ENCODE measurements around the gene TRABD2B. TPM values are rescaled to one million over a fixed set of nuclear protein-coding genes. Genes with fewer than 3 reads are reported as not detected.

TRABD2B gene
- total and polyA plus RNA-seq, 2 of the 4 experiments (the other 2 are of a cell fraction), result not detected

GRCh38 chr1:47727051-47727696 is 270.0 kb downstream of the TRABD2B start:
- H4K91ac ChIP-seq (ENCODE audit: insufficient read depth, low read depth, low read length), result no peak overlapping the region
- no peak overlapping the region for H3K9ac ChIP-seq (ENCODE audit: low read depth, low read length)
- ChIA-PET POLR2A (ENCODE audit: unreplicated experiment) (no interaction called here), CTCF (interaction anchor here (1.1 to 2.1 kb wide), 11 partner anchors 9 to 548 kb away, joined by 3 to 32 read pairs (median 6); partner anchors contain the start of gene FOXD2)
- no peak overlapping the region for H4K8ac ChIP-seq (ENCODE audit: low read depth in 2 of 2, low read length in 2 of 2)
- intact Hi-C loops (cut with micrococcal nuclease), result loop anchor here (5.0 kb wide), 1 partner anchor 535 kb away; the partner anchor contains the start of gene PDZK1IP1
- no peak overlapping the region for H2BK5ac ChIP-seq (ENCODE audit: low read depth, low read length, poor library complexity, severe bottlenecking)
- no peak overlapping the region for H3K14ac ChIP-seq (replicated peaks; ENCODE audit: low read depth, low read length)
- no peak overlapping the region for H3K23ac ChIP-seq (ENCODE audit: low read depth, low read length)
- BruUV-seq (replicated peaks), result no TSS peak
- H3K4ac ChIP-seq (ENCODE audit: low read depth, low read length), result no peak overlapping the region
- no peak overlapping the region for H2BK20ac ChIP-seq (ENCODE audit: low read depth, low read length)
- no peak overlapping the region for H4K5ac ChIP-seq (ENCODE audit: low read depth, low read length)
- in situ Hi-C loops (cut with MboI; ENCODE audit: low sequenced_read_pairs), result no loop called here
- H3K56ac ChIP-seq (ENCODE audit: extremely low read depth, insufficient read depth, low read length), result no peak overlapping the region
- no peak overlapping the region for H2BK120ac ChIP-seq (ENCODE audit: low read depth, low read length)
- ATAC-seq (ENCODE audit: low read depth), result no peak
- no peak overlapping the region for H2BK15ac ChIP-seq (ENCODE audit: low read depth, low read length)
- no peaks in the 10 kb centered on the region for H3K9me1 ChIP-seq (ENCODE audit: insufficient read depth, low read length)
- H3K4me2 ChIP-seq (ENCODE audit: low read depth, low read length), result no peak overlapping the region
- no peaks in the 10 kb centered on the region for H3K36me3 ChIP-seq (ENCODE audit: control insufficient read depth, insufficient read depth, low read length)
- no peaks in the 10 kb centered on the region for H3K4me1 ChIP-seq (ENCODE audit: control insufficient read depth, insufficient read depth, low read length)
- TF ChIP-seq, protein P1, sequence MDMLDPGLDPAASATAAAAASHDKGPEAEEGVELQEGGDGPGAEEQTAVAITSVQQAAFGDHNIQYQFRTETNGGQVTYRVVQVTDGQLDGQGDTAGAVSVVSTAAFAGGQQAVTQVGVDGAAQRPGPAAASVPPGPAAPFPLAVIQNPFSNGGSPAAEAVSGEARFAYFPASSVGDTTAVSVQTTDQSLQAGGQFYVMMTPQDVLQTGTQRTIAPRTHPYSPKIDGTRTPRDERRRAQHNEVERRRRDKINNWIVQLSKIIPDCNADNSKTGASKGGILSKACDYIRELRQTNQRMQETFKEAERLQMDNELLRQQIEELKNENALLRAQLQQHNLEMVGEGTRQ (IDR thresholded peaks at IDR 0.05; ENCODE audit: low read depth, low read length), result no peak
- TF ChIP-seq, protein P2, sequence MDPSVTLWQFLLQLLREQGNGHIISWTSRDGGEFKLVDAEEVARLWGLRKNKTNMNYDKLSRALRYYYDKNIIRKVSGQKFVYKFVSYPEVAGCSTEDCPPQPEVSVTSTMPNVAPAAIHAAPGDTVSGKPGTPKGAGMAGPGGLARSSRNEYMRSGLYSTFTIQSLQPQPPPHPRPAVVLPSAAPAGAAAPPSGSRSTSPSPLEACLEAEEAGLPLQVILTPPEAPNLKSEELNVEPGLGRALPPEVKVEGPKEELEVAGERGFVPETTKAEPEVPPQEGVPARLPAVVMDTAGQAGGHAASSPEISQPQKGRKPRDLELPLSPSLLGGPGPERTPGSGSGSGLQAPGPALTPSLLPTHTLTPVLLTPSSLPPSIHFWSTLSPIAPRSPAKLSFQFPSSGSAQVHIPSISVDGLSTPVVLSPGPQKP (IDR thresholded peaks at IDR 0.05; ENCODE audit: borderline replicate concordance, low read depth, low read length), result no peak
- TF ChIP-seq NFE2L2 (IDR thresholded peaks at IDR 0.05; ENCODE audit: low read depth, low read length) (no peak), BHLHE40 (IDR thresholded peaks at IDR 0.05; ENCODE audit: low read depth, low read length) (no peak), RCOR1 (IDR thresholded peaks at IDR 0.05; ENCODE audit: insufficient replicate concordance, low read length) (no peak), POLR2A (IDR thresholded peaks at IDR 0.05; ENCODE audit: low read depth, low read length) (no peak), RAD21 (IDR thresholded peaks at IDR 0.05; ENCODE audit: low read length) (no peak), CHD1 (IDR thresholded peaks at IDR 0.05; ENCODE audit: low read depth, low read length) (no peak)
- peaks cover 21% of the 10 kb centered on the region for H3K27me3 ChIP-seq (ENCODE audit: control insufficient read depth, insufficient read depth, low read length)
- H2AK5ac ChIP-seq (ENCODE audit: low read depth, low read length), result no peak overlapping the region
- no peak for DNase-seq
- no peak overlapping the region for H2AFZ ChIP-seq (replicated peaks; ENCODE audit: low read length, poor library complexity)
- no peak overlapping the region for H3K4me3 ChIP-seq (ENCODE audit: insufficient read depth, low read depth, low read length)
- no peaks in the 10 kb centered on the region for H4K20me1 ChIP-seq (ENCODE audit: insufficient read depth, low read length)
- H3K9me3 ChIP-seq (ENCODE audit: control insufficient read depth, insufficient read depth, low read length), result no peaks in the 10 kb centered on the region
- no peak overlapping the region for H2AK9ac ChIP-seq (replicated peaks; ENCODE audit: low read depth, low read length, poor library complexity)
- no CpG with 5 or more reads among the region's 8 CpGs for WGBS, 2 experiments (ENCODE audit: extremely low coverage in 2 of 2, insufficient read length in 1 of 2)
- H3K79me1 ChIP-seq (ENCODE audit: low read depth in 1 of 2, low read length in 2 of 2), result no peaks in the 10 kb centered on the region
- dilution Hi-C loops (cut with HindIII; ENCODE audit: low sequenced_read_pairs, unreplicated experiment), result no loop called here
- no peak overlapping the region for H3K27ac ChIP-seq (ENCODE audit: insufficient read depth, low read length)
- H3K18ac ChIP-seq (ENCODE audit: low read depth, low read length), result no peak overlapping the region
